Caco-2 (cell line): ENCODE results near the gene CTDNEP1. TPM values are rescaled to one million over a fixed set of nuclear protein-coding genes. Genes with fewer than 3 reads are reported as not detected.

Experiments
- BruUV-seq: library from RNA; stranded (reverse); fragments of 400-500 nt; replicated peaks from 2 replicates; lab custom pipeline; 2021; lab: Mats Ljungman, UMichigan
- CTCF ChIA-PET: fragments of 300-600 bp; sonication (Branson Sonifier 250); formaldehyde crosslinking; loops from one replicate; lab custom pipeline; 2022; ENCODE audit warnings: antibody characterized with exemption; lab: Charles Lee
- POLR2A ChIA-PET: fragments of 300-600 bp; sonication (Branson Sonifier 250); formaldehyde crosslinking; loops from one replicate; lab custom pipeline; 2022; ENCODE audit warnings: antibody characterized with exemption; lab: Charles Lee
- DNase-seq, 2 experiments: peaks; one replicate each; pipeline versions ENCODE4 v3.0.0 to v3.0.0-alpha.2; 2020 to 2022
- H3K27me3 ChIP-seq: replicated peaks from 2 replicates; pipeline ENCODE4 v1.6.0; 2011; ENCODE audit warnings: low read length; ENCODE audit not compliant: control insufficient read depth, insufficient read depth
- H3K36me3 ChIP-seq: 2 replicates; pipeline ENCODE4 v1.5.1; 2011; ENCODE audit warnings: low read length; ENCODE audit not compliant: control insufficient read depth, insufficient read depth
- H3K4me1 ChIP-seq: fragments of 250-450 bp; sonication (Bioruptor Pico); 2 replicates; pipeline ENCODE4 v1.5.1; 2020; ENCODE audit warnings: mild to moderate bottlenecking
- H3K4me3 ChIP-seq: 2 replicates; pipeline ENCODE4 v1.5.1; 2011; ENCODE audit warnings: low read depth, mild to moderate bottlenecking, control low read depth, low read length
- H3K9me3 ChIP-seq: fragments of 250-450 bp; sonication (Bioruptor Pico); 2 replicates; pipeline ENCODE4 v1.5.1; 2020; ENCODE audit warnings: mild to moderate bottlenecking, moderate library complexity
- H3K27ac Mint-ChIP-seq: one replicate; pipeline ENCODE4 v1.8.0; 2022; ENCODE audit warnings: mixed read lengths; ENCODE audit not compliant: unreplicated experiment
- H3K27me3 Mint-ChIP-seq: one replicate; pipeline ENCODE4 v1.8.0; 2022; ENCODE audit warnings: mixed read lengths; ENCODE audit not compliant: insufficient read depth, unreplicated experiment
- H3K36me3 Mint-ChIP-seq: one replicate; pipeline ENCODE4 v1.8.0; 2022; ENCODE audit warnings: mild to moderate bottlenecking, mixed read lengths; ENCODE audit not compliant: insufficient read depth, unreplicated experiment
- H3K4me1 Mint-ChIP-seq: one replicate; pipeline ENCODE4 v1.8.0; 2022; ENCODE audit warnings: low read depth, mixed read lengths; ENCODE audit not compliant: unreplicated experiment
- H3K4me3 Mint-ChIP-seq: one replicate; pipeline ENCODE4 v1.8.0; 2022; ENCODE audit warnings: mild to moderate bottlenecking, moderate library complexity, mixed read lengths; ENCODE audit not compliant: unreplicated experiment
- H3K9me3 Mint-ChIP-seq: one replicate; pipeline ENCODE4 v1.8.0; 2022; ENCODE audit warnings: mixed read lengths; ENCODE audit not compliant: unreplicated experiment
- intact Hi-C: fragments of 100-400 bp; cut with micrococcal nuclease; formaldehyde crosslinking; loops from one replicate; pipeline ENCODE4 v1.10.0; 2022; ENCODE audit not compliant: unreplicated experiment
- total RNA-seq: library from RNA; stranded (reverse); gene quantifications from 2 replicates; pipeline ENCODE4 v1.2.3, GENCODE V29; 2022
- TF ChIP-seq, protein P1 (sequence below), 2 experiments: fragments of 200-600 bp in 1 of 2; IDR thresholded peaks; 1 replicate in 1 of 2; 2 replicates in 1 of 2; pipeline versions ENCODE4 v1.5.1 to v1.8.0; 2011 to 2022; ENCODE audit warnings: antibody characterized with exemption in 1 of 2, control low read depth in 1 of 2, inconsistent platforms in 1 of 2, low read depth in 1 of 2, low read length in 1 of 2, mild to moderate bottlenecking in 1 of 2, moderate library complexity in 1 of 2; ENCODE audit not compliant: insufficient read depth in 1 of 2, severe bottlenecking in 1 of 2, unreplicated experiment in 1 of 2

The CTDNEP1 gene
- total RNA-seq, 1 experiment from 2014 or later, result 71.1 TPM

DNA sequence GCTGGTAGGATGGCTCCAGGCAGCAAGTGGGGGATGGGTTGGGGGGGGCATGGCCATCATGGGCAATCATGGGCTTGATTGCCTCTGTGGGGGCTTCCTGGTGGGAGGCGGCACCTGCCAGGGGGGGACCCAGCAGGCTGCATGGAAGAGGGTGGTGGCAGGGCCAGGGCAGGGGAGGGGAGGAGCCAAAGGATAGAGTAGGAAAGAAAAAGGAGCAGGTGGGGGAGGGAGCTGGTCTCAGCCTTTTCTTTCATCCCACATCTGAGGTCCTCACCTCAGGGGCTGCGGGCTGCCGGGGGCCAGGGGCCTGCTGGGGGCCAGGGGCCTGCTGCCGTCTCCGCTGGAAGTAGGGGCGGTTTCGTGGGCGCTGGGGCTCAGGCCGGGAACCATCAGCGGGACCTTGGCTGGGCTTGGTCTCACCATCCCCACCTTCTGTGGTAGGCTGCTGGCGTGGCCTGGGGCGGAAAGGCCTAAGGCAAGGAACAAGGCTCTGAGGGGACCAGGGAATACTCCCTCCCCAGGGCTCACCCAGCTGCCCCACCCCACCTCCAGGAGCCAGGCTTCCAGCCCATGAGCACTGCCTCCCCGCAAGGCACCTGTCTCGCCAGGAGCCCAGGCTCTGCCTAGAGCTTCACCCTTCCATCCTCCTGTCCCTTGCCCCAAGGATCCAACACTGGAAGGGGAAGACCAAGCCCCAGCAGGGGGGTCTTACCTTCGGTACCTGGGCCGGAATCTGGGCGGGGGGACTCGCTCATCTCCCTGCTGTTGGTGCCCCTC, 37.9 kb upstream of the CTDNEP1 start:
- Histone ChIP-seq H3K27me3 (no peaks in the 10 kb centered on the region), H3K9me3 (no peaks in the 10 kb centered on the region), H3K4me3 (no peak overlapping the region), H3K4me1 (0 out of 2 replicates have a peak, but pooled peaks cover 3% of the 10 kb centered on the region), H3K36me3 (no peaks in the 10 kb centered on the region; the same call in 1 of the 2 replicates)
- TF ChIP-seq, protein P1, sequence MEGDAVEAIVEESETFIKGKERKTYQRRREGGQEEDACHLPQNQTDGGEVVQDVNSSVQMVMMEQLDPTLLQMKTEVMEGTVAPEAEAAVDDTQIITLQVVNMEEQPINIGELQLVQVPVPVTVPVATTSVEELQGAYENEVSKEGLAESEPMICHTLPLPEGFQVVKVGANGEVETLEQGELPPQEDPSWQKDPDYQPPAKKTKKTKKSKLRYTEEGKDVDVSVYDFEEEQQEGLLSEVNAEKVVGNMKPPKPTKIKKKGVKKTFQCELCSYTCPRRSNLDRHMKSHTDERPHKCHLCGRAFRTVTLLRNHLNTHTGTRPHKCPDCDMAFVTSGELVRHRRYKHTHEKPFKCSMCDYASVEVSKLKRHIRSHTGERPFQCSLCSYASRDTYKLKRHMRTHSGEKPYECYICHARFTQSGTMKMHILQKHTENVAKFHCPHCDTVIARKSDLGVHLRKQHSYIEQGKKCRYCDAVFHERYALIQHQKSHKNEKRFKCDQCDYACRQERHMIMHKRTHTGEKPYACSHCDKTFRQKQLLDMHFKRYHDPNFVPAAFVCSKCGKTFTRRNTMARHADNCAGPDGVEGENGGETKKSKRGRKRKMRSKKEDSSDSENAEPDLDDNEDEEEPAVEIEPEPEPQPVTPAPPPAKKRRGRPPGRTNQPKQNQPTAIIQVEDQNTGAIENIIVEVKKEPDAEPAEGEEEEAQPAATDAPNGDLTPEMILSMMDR (IDR thresholded peaks at IDR 0.05; ENCODE audit: insufficient read depth in 1 of 2, low read depth in 1 of 2, low read length in 1 of 2, severe bottlenecking in 1 of 2, unreplicated experiment in 1 of 2), result no peak
- ChIA-PET CTCF (no interaction called here), POLR2A (no interaction called here)
- H3K4me3 Mint-ChIP-seq, result no peak overlapping the region
- intact Hi-C loops, result no loop called here
- no TSS peak for BruUV-seq
- no peak overlapping the region for H3K27ac Mint-ChIP-seq
- peaks cover 6% of the 10 kb centered on the region for H3K4me1 Mint-ChIP-seq
- DNase-seq, result no peak
- H3K27me3 Mint-ChIP-seq, result no peaks in the 10 kb centered on the region
- H3K9me3 Mint-ChIP-seq, result no peaks in the 10 kb centered on the region
- H3K36me3 Mint-ChIP-seq, result no peaks in the 10 kb centered on the region

DNA sequence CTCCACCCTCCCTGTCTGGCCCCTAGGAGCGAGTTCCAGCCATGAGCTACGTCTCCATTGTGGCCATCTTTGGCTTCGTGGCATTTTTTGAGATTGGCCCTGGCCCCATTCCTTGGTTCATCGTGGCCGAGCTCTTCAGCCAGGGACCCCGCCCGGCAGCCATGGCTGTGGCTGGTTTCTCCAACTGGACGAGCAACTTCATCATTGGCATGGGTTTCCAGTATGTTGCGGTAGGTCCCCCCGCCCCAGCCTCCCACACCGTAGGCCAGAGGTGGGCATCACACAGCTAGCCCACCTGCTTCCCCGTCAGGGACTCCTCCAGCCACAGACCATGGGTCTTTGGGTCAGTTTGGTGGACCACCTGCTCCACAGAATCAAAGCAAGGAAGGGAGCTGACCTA, 34.1 kb upstream of the CTDNEP1 start:
- Mint-ChIP-seq H3K36me3 (peaks cover 5% of the 10 kb centered on the region), H3K27ac (no peak overlapping the region), H3K27me3 (no peaks in the 10 kb centered on the region), H3K4me1 (no peaks in the 10 kb centered on the region), H3K9me3 (no peaks in the 10 kb centered on the region), H3K4me3 (no peak overlapping the region)
- no peaks in the 10 kb centered on the region for H3K27me3 ChIP-seq
- TF ChIP-seq, protein P1 (IDR thresholded peaks at IDR 0.05; ENCODE audit: insufficient read depth in 1 of 2, low read depth in 1 of 2, low read length in 1 of 2, severe bottlenecking in 1 of 2, unreplicated experiment in 1 of 2), result no peak
- no peaks in the 10 kb centered on the region for H3K36me3 ChIP-seq
- ChIA-PET CTCF (no interaction called here), POLR2A (no interaction called here)
- no peak for DNase-seq
- intact Hi-C loops, result no loop called here
- H3K4me3 ChIP-seq, result no peak overlapping the region
- no peaks in the 10 kb centered on the region; the same call in 1 of the 2 replicates for H3K4me1 ChIP-seq
- no peaks in the 10 kb centered on the region for H3K9me3 ChIP-seq
- no TSS peak for BruUV-seq

DNA sequence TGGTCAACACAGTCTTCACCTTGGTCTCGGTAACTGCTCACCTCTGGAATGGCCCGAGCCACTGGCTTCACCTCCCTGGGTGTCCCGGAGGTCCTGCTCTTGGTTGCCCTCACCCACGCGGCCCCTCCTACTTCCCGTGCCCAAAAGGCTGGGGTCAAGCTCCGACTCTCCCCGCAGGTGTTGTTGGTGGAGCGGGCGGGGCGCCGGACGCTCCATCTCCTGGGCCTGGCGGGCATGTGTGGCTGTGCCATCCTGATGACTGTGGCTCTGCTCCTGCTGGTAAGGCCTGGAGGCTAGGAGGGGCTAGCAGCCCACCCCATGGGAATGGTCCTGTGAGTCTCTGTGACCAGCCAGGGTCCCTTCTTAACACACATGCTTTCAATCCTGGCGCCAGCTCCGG, 33.4 kb upstream of the CTDNEP1 start:
- POLR2A ChIA-PET, result no interaction called here
- no peak for DNase-seq
- H3K27ac Mint-ChIP-seq, result no peak overlapping the region

More for the DNA sequence above, 33.4 kb upstream of the CTDNEP1 start:
- CTCF ChIA-PET, result no interaction called here
- Mint-ChIP-seq H3K4me1 (peaks cover 7% of the 10 kb centered on the region), H3K36me3 (peaks cover 5% of the 10 kb centered on the region), H3K27me3 (no peaks in the 10 kb centered on the region), H3K9me3 (no peaks in the 10 kb centered on the region), H3K4me3 (no peak overlapping the region)
- no peak overlapping the region for H3K4me3 ChIP-seq
- no peaks in the 10 kb centered on the region for H3K36me3 ChIP-seq
- no TSS peak for BruUV-seq
- intact Hi-C loops, result no loop called here
- no peaks in the 10 kb centered on the region for H3K27me3 ChIP-seq
- TF ChIP-seq, protein P1 (IDR thresholded peaks at IDR 0.05; ENCODE audit: insufficient read depth in 1 of 2, low read depth in 1 of 2, low read length in 1 of 2, severe bottlenecking in 1 of 2, unreplicated experiment in 1 of 2), result no peak
- no peaks in the 10 kb centered on the region for H3K9me3 ChIP-seq
- peaks cover 3% of the 10 kb centered on the region; the same call in 1 of the 2 replicates for H3K4me1 ChIP-seq
